HFFc6 (cell line): ENCODE data around the gene SLC5A6. TPM values are rescaled to one million over a fixed set of nuclear protein-coding genes. Genes with fewer than 3 reads are reported as not detected.

Source experiments
- DNase-seq: peaks from one replicate; pipeline ENCODE4 v3.0.0-alpha.2; 2018
- H3K27ac Mint-ChIP-seq: 2 replicates; pipeline ENCODE4 v1.8.0; 2020; ENCODE audit warnings: mild to moderate bottlenecking, mixed read lengths
- H3K27me3 Mint-ChIP-seq: 2 replicates; pipeline ENCODE4 v1.8.0; 2021; ENCODE audit warnings: mild to moderate bottlenecking, moderate library complexity, mixed read lengths; ENCODE audit not compliant: insufficient read depth
- H3K36me3 Mint-ChIP-seq: 2 replicates; pipeline ENCODE4 v1.8.0; 2021; ENCODE audit warnings: low read depth, mixed read lengths
- H3K4me1 Mint-ChIP-seq: 2 replicates; pipeline ENCODE4 v1.8.0; 2020; ENCODE audit warnings: low read depth, mixed read lengths
- H3K4me3 Mint-ChIP-seq: 2 replicates; pipeline ENCODE4 v1.8.0; 2020; ENCODE audit warnings: mild to moderate bottlenecking, moderate library complexity, mixed read lengths
- H3K9me3 Mint-ChIP-seq: 2 replicates; pipeline ENCODE4 v1.8.0; 2020; ENCODE audit warnings: mild to moderate bottlenecking, mixed read lengths
- total RNA-seq, 6 experiments: library from RNA; stranded (reverse); fragmentation: NEBNext Ultra II Directional; extraction: Animal tissue kit (Norgen Biotek cat#: 25700); gene quantifications; 2 replicates in 1 of 6; 3 replicates in 5 of 6; pipeline ENCODE4 v1.2.3, GENCODE V29; 2021
- TF ChIP-seq, protein P1 (sequence below): fragments of 200-600 bp; sonication (generic); IDR thresholded peaks from 2 replicates; pipeline ENCODE4 v1.5.0; 2021; ENCODE audit warnings: antibody characterized with exemption, mild to moderate bottlenecking

Gene SLC5A6
- total RNA-seq, 6 experiments from 2014 or later, result 23.6 to 32.6 (median 25.5) TPM

GRCh38 chr2:27236136-27236535, 24.1 kb upstream of the SLC5A6 start:
- H3K4me3 Mint-ChIP-seq, result no peak overlapping the region
- no peaks in the 10 kb centered on the region; the same call in 1 of the 2 replicates for H3K27me3 Mint-ChIP-seq
- DNase-seq, result no peak
- H3K9me3 Mint-ChIP-seq, result no peaks in the 10 kb centered on the region
- H3K27ac Mint-ChIP-seq, result no peak overlapping the region
- H3K4me1 Mint-ChIP-seq, result no peaks in the 10 kb centered on the region
- H3K36me3 Mint-ChIP-seq, result peaks cover 47% of the 10 kb centered on the region
- TF ChIP-seq, protein P1, sequence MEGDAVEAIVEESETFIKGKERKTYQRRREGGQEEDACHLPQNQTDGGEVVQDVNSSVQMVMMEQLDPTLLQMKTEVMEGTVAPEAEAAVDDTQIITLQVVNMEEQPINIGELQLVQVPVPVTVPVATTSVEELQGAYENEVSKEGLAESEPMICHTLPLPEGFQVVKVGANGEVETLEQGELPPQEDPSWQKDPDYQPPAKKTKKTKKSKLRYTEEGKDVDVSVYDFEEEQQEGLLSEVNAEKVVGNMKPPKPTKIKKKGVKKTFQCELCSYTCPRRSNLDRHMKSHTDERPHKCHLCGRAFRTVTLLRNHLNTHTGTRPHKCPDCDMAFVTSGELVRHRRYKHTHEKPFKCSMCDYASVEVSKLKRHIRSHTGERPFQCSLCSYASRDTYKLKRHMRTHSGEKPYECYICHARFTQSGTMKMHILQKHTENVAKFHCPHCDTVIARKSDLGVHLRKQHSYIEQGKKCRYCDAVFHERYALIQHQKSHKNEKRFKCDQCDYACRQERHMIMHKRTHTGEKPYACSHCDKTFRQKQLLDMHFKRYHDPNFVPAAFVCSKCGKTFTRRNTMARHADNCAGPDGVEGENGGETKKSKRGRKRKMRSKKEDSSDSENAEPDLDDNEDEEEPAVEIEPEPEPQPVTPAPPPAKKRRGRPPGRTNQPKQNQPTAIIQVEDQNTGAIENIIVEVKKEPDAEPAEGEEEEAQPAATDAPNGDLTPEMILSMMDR, result no peak

DNA sequence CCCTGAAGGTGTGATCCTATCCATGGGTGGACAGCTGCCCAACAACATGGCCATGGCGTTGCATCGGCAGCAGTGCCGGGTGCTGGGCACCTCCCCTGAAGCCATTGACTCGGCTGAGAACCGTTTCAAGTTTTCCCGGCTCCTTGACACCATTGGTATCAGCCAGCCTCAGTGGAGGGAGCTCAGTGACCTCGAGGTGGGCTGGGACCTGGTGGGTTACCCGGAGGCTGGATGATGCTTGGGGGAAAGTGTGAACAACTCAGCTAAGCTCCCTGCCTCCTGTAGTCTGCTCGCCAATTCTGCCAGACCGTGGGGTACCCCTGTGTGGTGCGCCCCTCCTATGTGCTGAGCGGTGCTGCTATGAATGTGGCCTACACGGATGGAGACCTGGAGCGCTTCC, 21.3 kb upstream of the SLC5A6 start:
- Mint-ChIP-seq H3K4me1 (no peaks in the 10 kb centered on the region), H3K9me3 (no peaks in the 10 kb centered on the region), H3K4me3 (no peak overlapping the region), H3K27me3 (no peaks in the 10 kb centered on the region; the same call in 1 of the 2 replicates), H3K36me3 (peaks cover 37% of the 10 kb centered on the region), H3K27ac (no peak overlapping the region)
- TF ChIP-seq, protein P1, result no peak
- DNase-seq, result no peak

DNA sequence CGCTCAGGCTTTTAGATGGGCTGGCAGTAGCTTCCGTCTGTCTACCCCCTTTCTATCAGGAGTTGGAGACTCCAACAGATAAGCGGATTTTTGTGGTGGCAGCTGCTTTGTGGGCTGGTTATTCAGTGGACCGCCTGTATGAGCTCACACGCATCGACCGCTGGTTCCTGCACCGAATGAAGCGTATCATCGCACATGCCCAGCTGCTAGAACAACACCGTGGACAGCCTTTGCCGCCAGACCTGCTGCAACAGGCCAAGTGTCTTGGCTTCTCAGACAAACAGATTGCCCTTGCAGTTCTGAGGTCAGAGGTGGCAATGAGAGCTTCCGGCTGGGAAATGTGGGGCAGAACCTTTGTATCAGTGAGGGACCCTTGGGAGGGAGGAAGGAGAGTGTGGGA, 19.9 kb upstream of the SLC5A6 start:
- no peaks in the 10 kb centered on the region for H3K9me3 Mint-ChIP-seq
- no peaks in the 10 kb centered on the region; the same call in 1 of the 2 replicates for H3K27me3 Mint-ChIP-seq
- H3K4me1 Mint-ChIP-seq, result peaks cover 11% of the 10 kb centered on the region
- H3K4me3 Mint-ChIP-seq, result no peak overlapping the region
- peaks cover 41% of the 10 kb centered on the region for H3K36me3 Mint-ChIP-seq
- H3K27ac Mint-ChIP-seq, result no peak overlapping the region
- DNase-seq, result no peak
- TF ChIP-seq, protein P1, result no peak

DNA sequence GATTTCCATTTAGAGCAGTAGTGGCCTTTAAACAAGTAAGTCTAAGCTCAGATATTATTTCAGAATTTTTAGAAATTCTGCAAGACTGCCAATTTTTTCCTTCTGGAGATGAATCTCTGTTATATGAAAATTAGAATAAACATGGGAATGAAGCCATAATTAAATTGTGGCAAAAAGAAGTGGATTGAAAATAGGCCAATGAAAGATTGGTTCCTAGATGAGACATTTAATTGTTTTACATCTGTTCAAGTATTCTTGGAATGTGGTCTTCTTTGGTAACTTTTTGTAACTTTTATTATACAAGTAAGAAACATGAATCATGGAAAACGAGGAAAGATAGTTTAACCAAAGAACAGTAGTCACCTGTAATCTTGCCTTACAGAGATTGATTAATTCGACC, 15.4 kb upstream of the SLC5A6 start:
- Mint-ChIP-seq H3K9me3 (no peaks in the 10 kb centered on the region), H3K4me1 (peaks cover 12% of the 10 kb centered on the region), H3K27me3 (no peaks in the 10 kb centered on the region; the same call in 1 of the 2 replicates), H3K27ac (no peak overlapping the region), H3K36me3 (peaks cover 36% of the 10 kb centered on the region), H3K4me3 (no peak overlapping the region)
- TF ChIP-seq, protein P1, result no peak
- no peak for DNase-seq

GRCh38 chr2:27225526-27225925, 13.5 kb upstream of the SLC5A6 start:
- Mint-ChIP-seq H3K9me3 (no peaks in the 10 kb centered on the region), H3K4me3 (no peak overlapping the region), H3K27me3 (no peaks in the 10 kb centered on the region; the same call in 1 of the 2 replicates), H3K4me1 (peaks cover 12% of the 10 kb centered on the region), H3K36me3 (peaks cover 43% of the 10 kb centered on the region), H3K27ac (no peak overlapping the region)
- no peak for DNase-seq
- TF ChIP-seq, protein P1, result no peak

DNA sequence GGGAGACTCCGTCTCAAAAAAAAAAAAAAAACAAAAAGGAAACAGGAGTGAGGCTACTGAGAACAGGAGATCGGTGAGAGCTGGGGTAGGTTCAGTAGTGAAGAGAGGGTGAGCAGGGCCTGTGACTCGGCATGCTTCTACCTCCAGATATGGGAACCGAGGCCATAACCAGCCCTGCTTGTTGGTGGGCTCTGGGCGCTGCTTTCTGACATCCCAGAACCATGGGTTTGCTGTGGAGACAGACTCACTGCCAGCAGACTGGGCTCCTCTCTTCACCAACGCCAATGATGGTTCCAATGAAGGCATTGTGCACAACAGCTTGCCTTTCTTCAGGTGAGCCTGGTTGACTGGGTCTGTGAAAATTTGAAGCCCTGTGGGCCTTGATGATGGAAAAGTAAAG, 11.3 kb upstream of the SLC5A6 start:
- peaks cover 24% of the 10 kb centered on the region for H3K4me1 Mint-ChIP-seq
- TF ChIP-seq, protein P1, result no peak
- H3K36me3 Mint-ChIP-seq, result peaks cover 48% of the 10 kb centered on the region
- H3K4me3 Mint-ChIP-seq, result no peak overlapping the region
- H3K27me3 Mint-ChIP-seq, result no peaks in the 10 kb centered on the region; the same call in 1 of the 2 replicates
- H3K9me3 Mint-ChIP-seq, result no peaks in the 10 kb centered on the region
- no peak overlapping the region for H3K27ac Mint-ChIP-seq
- no peak for DNase-seq
